ENCODE results near the gene HIP1.
"Not testable (repeated sequence)": the region's sequence is repeated elsewhere in the genome, so short reads cannot be mapped to it uniquely, and the experiment has no call there.

Gene HIP1

DNA sequence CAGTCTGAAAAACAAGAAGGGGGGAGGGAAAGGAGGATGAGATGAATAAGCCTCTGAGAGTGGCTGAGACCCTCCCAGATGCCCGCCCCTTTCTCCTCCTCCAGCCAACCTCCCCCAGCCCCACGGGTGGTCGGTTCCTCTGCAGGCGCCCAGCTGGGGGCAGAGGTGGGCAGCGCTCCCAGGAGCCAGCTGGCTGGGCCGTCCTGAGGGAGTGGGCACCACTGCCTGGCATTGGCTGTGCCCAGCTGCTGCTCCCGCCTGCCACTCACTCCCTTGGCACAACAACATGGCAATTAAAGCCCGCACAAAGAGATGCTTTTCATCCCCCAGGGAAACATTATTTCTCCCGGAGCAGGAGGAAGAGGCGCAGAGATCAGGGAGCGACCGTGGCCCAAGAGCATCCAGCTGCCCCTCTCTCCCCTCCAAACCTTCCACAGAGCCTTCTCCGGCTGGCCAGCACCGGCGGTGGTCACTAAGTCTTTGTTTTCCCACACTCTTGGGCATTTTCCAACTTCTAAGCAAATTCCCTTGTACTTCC is 139.4 kb downstream of the HIP1 start:
- no peak for DNase-seq (ENCODE audit: extremely low read depth, low read depth)
- H3K4me3 ChIP-seq (replicated peaks; ENCODE audit: low read depth, low read length), result no peak overlapping the region
- no peak for TF ChIP-seq CTCF (IDR thresholded peaks at IDR 0.05; ENCODE audit: low read depth, low read length, missing control alignments)

GRCh38 chr7:75596727-75597614 is 141.8 kb downstream of the HIP1 start:
- H3K4me3 ChIP-seq (replicated peaks; ENCODE audit: low read depth, low read length), result no peak overlapping the region
- no peak for DNase-seq (ENCODE audit: extremely low read depth, low read depth)
- TF ChIP-seq CTCF (IDR thresholded peaks at IDR 0.05; ENCODE audit: low read depth, low read length, missing control alignments), result no peak

DNA sequence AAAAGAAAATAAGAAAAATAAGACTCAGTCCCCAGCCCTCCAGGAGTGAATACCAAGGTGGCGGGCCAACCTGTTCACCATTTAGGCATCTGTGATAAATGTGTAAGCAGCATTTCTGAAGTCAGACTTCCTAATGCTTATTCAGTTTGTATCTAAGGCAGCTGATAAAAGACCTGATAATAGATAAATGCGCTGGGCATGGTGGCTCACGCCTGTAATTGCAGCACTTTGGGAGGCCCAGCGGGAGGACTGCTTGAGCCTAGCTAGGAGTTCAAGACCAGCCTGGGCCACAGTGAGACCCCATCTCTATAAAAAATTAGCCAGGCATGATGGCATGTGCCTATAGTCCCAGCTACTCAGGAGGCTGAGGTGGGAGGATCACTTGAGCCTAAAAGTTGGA is 143.0 kb downstream of the HIP1 start:
- H3K4me3 ChIP-seq (replicated peaks; ENCODE audit: low read depth, low read length), result no peak overlapping the region
- no peak for TF ChIP-seq CTCF (IDR thresholded peaks at IDR 0.05; ENCODE audit: low read depth, low read length, missing control alignments)
- no peak for DNase-seq (ENCODE audit: extremely low read depth, low read depth)

GRCh38 chr7:75593500-75594184 is 145.1 kb downstream of the HIP1 start:
- not testable (repeated sequence) for DNase-seq (ENCODE audit: extremely low read depth, low read depth); H3K4me3 ChIP-seq (replicated peaks; ENCODE audit: low read depth, low read length)

GRCh38 chr7:75591467-75592255 is 147.1 kb downstream of the HIP1 start:
- H3K4me3 ChIP-seq (replicated peaks; ENCODE audit: low read depth, low read length), result no peak overlapping the region
- TF ChIP-seq CTCF (IDR thresholded peaks at IDR 0.05; ENCODE audit: low read depth, low read length, missing control alignments), result no peak
- DNase-seq (ENCODE audit: extremely low read depth, low read depth), result no peak

DNA sequence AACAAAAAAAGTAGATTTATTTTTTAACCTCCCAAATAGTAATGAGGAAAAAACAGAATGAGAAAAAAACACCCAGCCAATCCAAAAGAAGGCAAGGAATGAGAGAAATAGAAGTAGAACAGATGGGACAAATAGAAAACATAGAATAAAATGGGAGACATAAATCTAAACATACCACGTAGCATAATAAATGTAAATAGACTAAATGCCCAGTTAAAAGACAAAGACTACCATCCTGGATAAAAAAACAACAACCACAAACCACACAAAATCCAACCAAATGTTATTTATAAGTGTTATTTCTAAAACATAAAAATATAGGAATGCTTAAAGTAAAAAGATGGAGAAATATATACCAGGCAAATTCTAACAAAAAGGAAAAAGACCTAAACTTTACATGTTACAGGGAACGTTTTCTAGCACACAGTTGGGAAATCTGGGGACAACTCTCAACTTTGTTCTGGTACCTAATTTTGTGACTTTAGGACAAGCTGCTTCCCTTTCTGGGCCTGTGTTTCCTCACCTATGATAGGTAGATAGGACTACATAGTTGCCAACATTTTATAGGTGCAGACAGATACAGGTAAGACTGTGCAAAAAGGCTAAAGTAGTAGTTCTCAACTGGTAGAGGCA is 148.3 kb downstream of the HIP1 start:
- no peak for TF ChIP-seq CTCF (IDR thresholded peaks at IDR 0.05; ENCODE audit: low read depth, low read length, missing control alignments)
- no peak overlapping the region for H3K4me3 ChIP-seq (replicated peaks; ENCODE audit: low read depth, low read length)
- no peak for DNase-seq (ENCODE audit: extremely low read depth, low read depth)

Data from HFF-Myc (cell line).